K562 (cell line): ENCODE results near the gene ASCC2. TPM values are rescaled to one million over a fixed set of nuclear protein-coding genes. Genes with fewer than 3 reads are reported as not detected.

Source experiments
- CBFB ChIP-seq: sonication (generic); formaldehyde crosslinking; IDR thresholded peaks from 2 replicates; pipeline ENCODE4 v1.4.0; 2020; ENCODE audit warnings: mild to moderate bottlenecking, missing genetic modification reagents
- CHD7 ChIP-seq: fragments of 200-600 bp; sonication (generic); IDR thresholded peaks from one replicate; pipeline ENCODE4 v1.6.1; 2012; ENCODE audit warnings: mild to moderate bottlenecking, low read depth, low read length, inconsistent platforms
- HIVEP1 ChIP-seq: fragments of 250-450 bp; sonication (Bioruptor Pico); IDR thresholded peaks from 2 replicates; pipeline ENCODE4 v1.4.0; 2020; ENCODE audit warnings: mild to moderate bottlenecking
- MED1 ChIP-seq: sonication (generic); formaldehyde crosslinking; IDR thresholded peaks from 2 replicates; pipeline ENCODE4 v1.8.1; 2023; ENCODE audit warnings: missing genetic modification reagents, borderline replicate concordance
- MXD1 ChIP-seq: fragments of 250-450 bp; sonication (Bioruptor Pico); IDR thresholded peaks from 2 replicates; pipeline ENCODE4 v1.8.0; 2021; ENCODE audit warnings: borderline replicate concordance, mild to moderate bottlenecking, moderate library complexity; ENCODE audit not compliant: poor library complexity, severe bottlenecking
- MXI1 ChIP-seq: IDR thresholded peaks from 2 replicates; pipeline ENCODE4 v1.6.1; 2011; ENCODE audit warnings: low read depth, mild to moderate bottlenecking, improper control_type of control experiment, low read length
- NFXL1 ChIP-seq: fragments of 450-650 bp; formaldehyde crosslinking; IDR thresholded peaks from 2 replicates; pipeline ENCODE4 v1.4.0; 2021; ENCODE audit warnings: mild to moderate bottlenecking
- PCBP1 ChIP-seq: fragments of 200-400 bp; formaldehyde crosslinking; IDR thresholded peaks from 2 replicates; pipeline ENCODE4 v1.6.1; 2018; ENCODE audit warnings: mild to moderate bottlenecking, low read depth, low read length; ENCODE audit not compliant: poor library complexity, severe bottlenecking
- RBBP5 ChIP-seq: fragments of 200-600 bp; sonication (generic); IDR thresholded peaks from 2 replicates; pipeline ENCODE4 v1.6.1; 2012; ENCODE audit warnings: borderline replicate concordance, mild to moderate bottlenecking, low read length, control low read depth, inconsistent platforms; ENCODE audit not compliant: insufficient read depth, poor library complexity, severe bottlenecking
- RNF219 ChIP-seq: fragments of 250-450 bp; sonication (Bioruptor Pico); IDR thresholded peaks from 2 replicates; pipeline ENCODE4 v1.5.0; 2022; ENCODE audit warnings: mild to moderate bottlenecking
- SMAD1 ChIP-seq: fragments of 150-350 bp; IDR thresholded peaks from 2 replicates; pipeline ENCODE4 v1.6.1; 2014; ENCODE audit warnings: low read length, low read depth; ENCODE audit not compliant: partially characterized antibody
- SUPT5H ChIP-seq: fragments of 450-650 bp; IDR thresholded peaks from 2 replicates; pipeline ENCODE4 v1.6.1; 2016
- ZNF239 ChIP-seq: fragments of 250-450 bp; sonication (Bioruptor Pico); IDR thresholded peaks from 2 replicates; pipeline ENCODE4 v1.4.0; 2020; ENCODE audit warnings: mild to moderate bottlenecking
- ZNF431 ChIP-seq: sonication (generic); formaldehyde crosslinking; IDR thresholded peaks from 2 replicates; pipeline ENCODE4 v1.8.0; 2022; ENCODE audit warnings: mild to moderate bottlenecking, missing genetic modification reagents
- polyA plus RNA-seq, 8 experiments: library from polyadenylated mRNA; depleted of rRNA in 4 of 8; stranded (reverse) in 5 of 8; unstranded in 3 of 8; fragments of >200 nt; fragmentation: Nextera tagmentation in 2 of 8; fragmentation: Illumina TruSeq in 1 of 8; extraction: Ambion mirVana in 2 of 8; extraction: Trizol in 1 of 8; gene quantifications; 2 replicates each; pipeline versions ENCODE4 v1.2.1 to v1.2.3, GENCODE V29; 2011 to 2014; ENCODE audit warnings: inconsistent platforms in 1 of 8, missing spikeins in 1 of 8
- total RNA-seq, 7 experiments: library from RNA; depleted of rRNA in 6 of 7; stranded (reverse); fragments of >200 nt in 6 of 7; fragmentation: Illumina TruSeq in 2 of 7; extraction: Trizol in 2 of 7; gene quantifications; 2 replicates each; pipeline versions ENCODE4 v1.2.1 to v1.2.3, GENCODE V29; 2011 to 2021; ENCODE audit warnings: low replicate concordance in 1 of 7

The ASCC2 gene
- total and polyA plus RNA-seq, 9 of the 15 experiments (the other 6 are each of a cell fraction or from before 2014, with no cell fraction given), result 4.0 to 46.7 (median 26.8) TPM

GRCh38 chr22:29883045-29883774, 45.1 kb upstream of the ASCC2 start, which contains the start of gene MTMR3 (continued):
- TF ChIP-seq MXD1 (CRISPR knock-in tag) (no peak), ZNF239 (CRISPR knock-in tag) (no peak), ZNF431 (no peak), NFXL1 (CRISPR knock-in tag) (no peak), RNF219 (CRISPR knock-in tag) (no peak), SUPT5H (peak; percentile 81), MED1 (CRISPR knock-in tag) (no peak), PCBP1 (peak; percentile 65), CHD7 (no peak), CBFB (CRISPR knock-in tag) (no peak), MXI1 (no peak), SMAD1 (no peak), HIVEP1 (no peak), RBBP5 (peak; percentile 72)
